Right cardiac atrium (tissue), 5 donors: Measurements from ENCODE around the gene ANKRD44. TPM values are rescaled to one million over a fixed set of nuclear protein-coding genes. Genes with fewer than 3 reads are reported as not detected.

Experiments used
- ATAC-seq, 2 donors: fragments of 200-7000 bp; cut with Tn5 transposase; one replicate each; pipeline versions ENCODE4 v1.8.0 to v1.9.1; 2020; ENCODE audit warnings: moderate library complexity in 2 of 2, mild to moderate bottlenecking in 1 of 2
- DNase-seq, 3 donors: peaks; one replicate each; pipeline ENCODE4 v3.0.0-alpha.2; 2020
- H3K27ac ChIP-seq: one replicate; pipeline ENCODE4 v1.5.1; 2013; ENCODE audit warnings: mild to moderate bottlenecking, low read length, control low read depth, moderate library complexity
- H3K27me3 ChIP-seq: one replicate; pipeline ENCODE4 v1.6.1; 2013; ENCODE audit not compliant: control insufficient read depth, insufficient read depth
- H3K4me1 ChIP-seq: one replicate; pipeline ENCODE4 v1.6.1; 2013; ENCODE audit warnings: low read length; ENCODE audit not compliant: control insufficient read depth, insufficient read depth
- H3K4me3 ChIP-seq: one replicate; pipeline ENCODE4 v1.5.1; 2013; ENCODE audit warnings: low read length, control low read depth
- H3K9me3 ChIP-seq: one replicate; pipeline ENCODE4 v1.6.1; 2013; ENCODE audit warnings: low read length; ENCODE audit not compliant: control insufficient read depth
- WGBS: extraction: QIAGEN DNeasy Blood & Tissue Kit; methylation state at CpG from one replicate; pipeline ENCODE4 v1.1.7; 2013; 5-methylcytosine and 5-hydroxymethylcytosine counted together
- intact Hi-C, 4 donors: fragments of 100-400 bp; cut with DNase I; formaldehyde crosslinking; loops; one replicate each; pipeline versions ENCODE4 v1.11.0 to v1.14.0; 2022 to 2023
- polyA plus RNA-seq: library from polyadenylated mRNA; stranded (reverse); fragments of 200-250 nt; gene quantifications from one replicate; pipeline ENCODE4 v1.2.3, GENCODE V29; 2013
- total RNA-seq, 4 donors: library from RNA; stranded (reverse); fragmentation: NEBNext Ultra II Directional; extraction: Animal tissue kit (Norgen Biotek cat#: 25700); gene quantifications; one replicate each; pipeline ENCODE4 v1.2.1, GENCODE V29; 2021
- donor health status: healthy with polysubstance abuse.
- donor health status: DM: no; HTN: yes; CAD: no.
- donor health status: DM: no; HTN: no; CAD: no.
- donor health status: DM: no; HTN: yes; CAD: no; lungs with severe emphysema.
- donor health status: DM: yes; HTN: yes; CAD: no.

ANKRD44 gene
- total and polyA plus RNA-seq, 5 donors: 4.8 to 18.8 (median 14.3) TPM

DNA sequence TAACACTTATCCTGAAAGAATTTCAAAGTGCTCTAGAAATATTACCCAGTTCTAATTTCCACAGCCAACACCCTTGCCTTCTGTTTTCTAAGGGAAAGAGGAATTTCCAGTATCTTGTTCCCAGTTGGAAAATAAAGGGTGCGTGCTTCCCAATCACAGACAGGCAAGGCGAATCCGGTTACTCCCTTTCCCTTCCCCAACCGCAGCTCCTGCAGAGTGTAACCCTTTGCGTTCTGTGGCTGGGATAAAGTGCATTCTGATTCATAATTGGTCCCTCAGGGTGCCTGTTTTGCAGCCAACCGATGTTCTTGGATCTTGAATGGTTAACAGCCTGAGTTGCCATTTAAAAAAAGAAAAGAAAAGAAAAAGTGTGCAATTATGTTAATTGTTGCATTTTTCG is 343.5 kb downstream of the ANKRD44 start:
- ATAC-seq: peak; percentile 80 to 96
- intact Hi-C loops: no loop called here
- Histone ChIP-seq H3K27me3 (no peaks in the 10 kb centered on the region), H3K4me3 (peak overlapping the region; percentile 45), H3K27ac (no peak overlapping the region), H3K9me3 (no peaks in the 10 kb centered on the region), H3K4me1 (no peaks in the 10 kb centered on the region)
- 19% methylated on average over 7 of the region's 7 CpGs for WGBS
- peak in 2 of 3 donors; percentile 21 to 50 for DNase-seq

- H3K27ac ChIP-seq: no peak overlapping the region
- no peak overlapping the region for H3K4me3 ChIP-seq
- ATAC-seq (no peak), DNase-seq (no peak)
- H3K4me1 ChIP-seq: no peaks in the 10 kb centered on the region
- no peaks in the 10 kb centered on the region for H3K27me3 ChIP-seq
- intact Hi-C loops: no loop called here
- WGBS: 65% methylated on average over 3 of the region's 3 CpGs
- H3K9me3 ChIP-seq: no peaks in the 10 kb centered on the region
Observed at GRCh38 chr2:196966061-196966460, 344.5 kb downstream of the ANKRD44 start.

GRCh38 chr2:196965651-196966050 is 344.9 kb downstream of the ANKRD44 start:
- Histone ChIP-seq H3K27ac (no peak overlapping the region), H3K27me3 (no peaks in the 10 kb centered on the region), H3K4me3 (no peak overlapping the region), H3K9me3 (no peaks in the 10 kb centered on the region), H3K4me1 (no peaks in the 10 kb centered on the region)
- intact Hi-C loops: no loop called here
- ATAC-seq (no peak), DNase-seq (no peak)
- 81% methylated on average over 4 of the region's 4 CpGs for WGBS

DNA sequence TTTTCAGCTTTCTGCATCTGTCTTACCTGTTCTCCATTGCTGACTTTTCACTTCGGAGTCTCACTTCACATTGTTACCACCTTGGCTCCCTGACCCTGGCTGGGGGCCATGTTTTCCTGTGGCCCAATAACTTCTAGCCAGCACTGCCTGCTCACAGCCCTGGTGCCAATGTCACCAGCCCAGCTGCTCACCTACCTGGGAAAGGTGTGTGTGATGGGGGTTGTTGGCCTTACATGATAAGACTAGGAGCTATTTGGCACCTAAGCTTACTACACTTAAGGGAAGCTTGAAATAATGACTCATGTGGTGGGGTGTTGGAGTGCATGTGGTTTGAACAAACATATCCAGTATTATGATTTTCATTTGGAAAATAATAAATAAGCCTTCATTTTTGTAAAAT is 346.6 kb downstream of the ANKRD44 start:
- DNase-seq: no peak
- H3K4me3 ChIP-seq: no peak overlapping the region
- intact Hi-C loops: no loop called here
- peaks cover 2% of the 10 kb centered on the region for H3K4me1 ChIP-seq
- no peak overlapping the region for H3K27ac ChIP-seq
- 80% methylated on average over 1 of the region's 1 CpG for WGBS
- H3K27me3 ChIP-seq: no peaks in the 10 kb centered on the region
- no peak for ATAC-seq
- no peaks in the 10 kb centered on the region for H3K9me3 ChIP-seq

DNA sequence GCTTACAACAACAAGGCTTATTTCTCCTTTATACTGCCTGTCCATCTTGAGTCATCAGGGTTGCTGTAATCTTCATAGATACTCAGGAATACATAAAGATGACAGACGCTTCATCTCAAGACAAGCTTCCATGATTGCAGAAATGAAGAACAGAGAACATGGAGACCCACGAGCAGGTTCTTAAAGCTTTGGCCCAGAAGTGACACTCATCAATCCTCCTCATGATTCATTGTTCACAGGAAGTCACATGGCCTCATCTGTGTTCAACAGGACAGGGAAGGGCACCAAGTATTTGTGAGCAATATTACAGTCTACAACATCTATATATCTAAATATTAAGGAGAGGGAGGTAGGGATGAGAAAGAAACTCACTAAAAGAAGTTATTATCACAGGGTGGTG is 347.5 kb downstream of the ANKRD44 start:
- Histone ChIP-seq H3K27me3 (no peaks in the 10 kb centered on the region), H3K27ac (no peak overlapping the region), H3K9me3 (no peaks in the 10 kb centered on the region), H3K4me1 (peaks cover 2% of the 10 kb centered on the region), H3K4me3 (no peak overlapping the region)
- WGBS: 67% methylated on average over 2 of the region's 2 CpGs
- DNase-seq: no peak
- intact Hi-C loops: no loop called here
- no peak for ATAC-seq

GRCh38 chr2:196962325-196962724 is 348.3 kb downstream of the ANKRD44 start:
- Histone ChIP-seq H3K27me3 (no peaks in the 10 kb centered on the region), H3K27ac (no peak overlapping the region), H3K9me3 (no peaks in the 10 kb centered on the region), H3K4me1 (peaks cover 2% of the 10 kb centered on the region), H3K4me3 (no peak overlapping the region)
- intact Hi-C loops: no loop called here
- DNase-seq (no peak), ATAC-seq (no peak)
- WGBS: 96% methylated on average over 2 of the region's 2 CpGs

DNA sequence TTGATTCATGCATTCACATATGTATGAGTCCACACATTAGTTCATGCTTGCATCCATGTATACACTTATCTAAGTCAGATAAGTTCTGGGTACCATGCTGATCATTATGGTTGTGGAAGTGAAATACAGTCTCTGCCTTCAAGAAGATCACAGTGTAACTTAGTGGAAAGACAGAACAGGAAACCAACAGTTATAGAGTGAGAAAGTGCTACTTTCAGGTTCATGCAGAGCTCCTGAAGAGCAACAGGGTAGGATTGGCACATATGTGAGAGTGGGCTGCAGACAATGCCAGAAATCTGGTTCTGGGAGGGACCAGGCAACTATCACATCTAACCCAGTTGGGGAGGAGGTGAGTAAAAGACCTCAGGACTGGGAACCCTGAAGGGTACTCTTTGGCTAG is 348.7 kb downstream of the ANKRD44 start:
- Histone ChIP-seq H3K27ac (no peak overlapping the region), H3K4me1 (peaks cover 2% of the 10 kb centered on the region), H3K9me3 (no peaks in the 10 kb centered on the region), H3K27me3 (no peaks in the 10 kb centered on the region), H3K4me3 (no peak overlapping the region)
- DNase-seq: no peak
- no peak for ATAC-seq
- intact Hi-C loops: no loop called here

- no peaks in the 10 kb centered on the region for H3K9me3 ChIP-seq
- ATAC-seq (no peak), DNase-seq (no peak)
- H3K4me3 ChIP-seq: no peak overlapping the region
- peaks cover 2% of the 10 kb centered on the region for H3K4me1 ChIP-seq
- no peaks in the 10 kb centered on the region for H3K27me3 ChIP-seq
- intact Hi-C loops: no loop called here
- no peak overlapping the region for H3K27ac ChIP-seq
- 78% methylated on average over 3 of the region's 3 CpGs for WGBS
Observed at GRCh38 chr2:196959734-196960338, 350.7 kb downstream of the ANKRD44 start.

- intact Hi-C loops: no loop called here
- Histone ChIP-seq H3K4me3 (no peak overlapping the region), H3K27ac (no peak overlapping the region), H3K4me1 (peaks cover 2% of the 10 kb centered on the region), H3K9me3 (no peaks in the 10 kb centered on the region), H3K27me3 (no peaks in the 10 kb centered on the region)
- ATAC-seq: no peak
- 67% methylated on average over 2 of the region's 2 CpGs for WGBS
- DNase-seq: no peak
Observed at GRCh38 chr2:196959281-196959680, 351.3 kb downstream of the ANKRD44 start.

DNA sequence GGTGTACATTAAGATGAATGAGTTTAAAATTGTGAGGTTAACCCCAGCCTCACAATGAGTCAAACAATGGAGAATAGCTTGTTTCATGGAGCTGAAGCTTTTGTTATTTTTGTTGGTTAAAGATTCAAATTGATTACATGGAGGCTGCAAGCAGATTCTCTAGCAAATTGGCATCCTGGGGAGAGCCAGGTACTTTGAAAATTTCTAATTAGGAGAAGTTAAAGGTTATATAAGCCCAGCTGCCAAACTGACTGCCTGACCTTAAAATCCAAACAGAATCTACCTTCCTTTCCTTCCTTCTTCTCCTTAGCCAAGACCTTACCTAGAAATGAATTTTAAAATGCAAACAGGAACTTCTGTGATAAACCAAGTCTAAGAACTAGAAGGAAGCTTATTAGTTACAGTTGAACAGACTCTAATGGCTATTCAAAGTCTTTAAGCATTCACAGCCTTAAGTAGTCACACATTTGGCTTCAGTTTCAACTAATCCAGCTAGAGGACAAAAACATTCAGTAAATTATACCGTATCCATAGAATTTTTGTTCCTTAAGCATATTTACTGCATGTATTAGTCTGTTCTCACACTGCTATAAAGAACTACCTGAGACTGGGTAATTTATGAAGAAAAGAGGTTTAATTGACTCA is 352.6 kb downstream of the ANKRD44 start:
- Histone ChIP-seq H3K27me3 (no peaks in the 10 kb centered on the region), H3K4me3 (no peak overlapping the region), H3K27ac (no peak overlapping the region), H3K4me1 (peaks cover 2% of the 10 kb centered on the region), H3K9me3 (no peaks in the 10 kb centered on the region)
- intact Hi-C loops: no loop called here
- DNase-seq (no peak), ATAC-seq (no peak)
- 79% methylated on average over 1 of the region's 1 CpG for WGBS

GRCh38 chr2:196957442-196957841 is 353.1 kb downstream of the ANKRD44 start:
- DNase-seq: no peak
- H3K27me3 ChIP-seq: no peaks in the 10 kb centered on the region
- 94% methylated on average over 5 of the region's 5 CpGs for WGBS
- no peak for ATAC-seq
- H3K9me3 ChIP-seq: no peaks in the 10 kb centered on the region
- no peak overlapping the region for H3K27ac ChIP-seq
- peaks cover 2% of the 10 kb centered on the region for H3K4me1 ChIP-seq
- H3K4me3 ChIP-seq: no peak overlapping the region
- intact Hi-C loops: no loop called here

GRCh38 chr2:196956069-196956468 is 354.5 kb downstream of the ANKRD44 start:
- 87% methylated on average over 6 of the region's 6 CpGs for WGBS
- Histone ChIP-seq H3K27ac (no peak overlapping the region), H3K4me1 (peaks cover 2% of the 10 kb centered on the region), H3K27me3 (no peaks in the 10 kb centered on the region), H3K4me3 (no peak overlapping the region), H3K9me3 (no peaks in the 10 kb centered on the region)
- intact Hi-C loops: no loop called here
- DNase-seq: no peak
- ATAC-seq: no peak
